Adrenal gland (tissue), 12 donors: ENCODE measurements around the gene PRSS1. TPM values are rescaled to one million over a fixed set of nuclear protein-coding genes. Genes with fewer than 3 reads are reported as not detected.

Experiments
- DNase-seq, 7 donors: peaks; one replicate each; pipeline ENCODE4 v3.0.0-alpha.2; 2019 to 2020
- H3K27ac ChIP-seq, 5 donors: fragments of 200-600 bp; sonication (generic) in 4 of 5; 1 replicate in 3 of 5; 2 replicates in 2 of 5; pipeline versions ENCODE4 v1.5.1 to v1.8.0; 2016 to 2020; ENCODE audit warnings: mild to moderate bottlenecking in 1 of 5
- H3K27me3 ChIP-seq: fragments of 200-600 bp; 2 replicates; pipeline ENCODE4 v1.8.0; 2021
- H3K36me3 ChIP-seq, 2 donors: fragments of 200-600 bp; replicated peaks in 1 of 2; 1 replicate in 1 of 2; 2 replicates in 1 of 2; pipeline versions ENCODE4 v1.5.1 to v1.8.0; 2018 to 2022
- H3K4me1 ChIP-seq, 2 donors: fragments of 200-600 bp; replicated peaks in 1 of 2; 1 replicate in 1 of 2; 2 replicates in 1 of 2; pipeline versions ENCODE4 v1.5.1 to v1.8.0; 2018 to 2021
- H3K4me3 ChIP-seq, 4 donors: fragments of 200-600 bp; sonication (generic) in 3 of 4; one replicate each; pipeline ENCODE4 v1.5.1; 2016 to 2018
- H3K9me3 ChIP-seq, 3 donors: fragments of 200-600 bp; sonication (generic) in 1 of 3; replicated peaks in 1 of 3; 1 replicate in 2 of 3; 2 replicates in 1 of 3; pipeline versions ENCODE4 v1.5.1 to v1.8.0; 2016 to 2021
- CTCF ChIP-seq, 6 experiments: fragments of 450-650 bp in 4 of 6; fragments of 200-600 bp in 2 of 6; sonication (generic) in 1 of 6; IDR thresholded peaks; 1 replicate in 5 of 6; 2 replicates in 1 of 6; pipeline versions ENCODE4 v1.5.1 to v1.8.0; 2016 to 2021; ENCODE audit warnings: antibody characterized with exemption in 6 of 6, mild to moderate bottlenecking in 2 of 6, moderate library complexity in 1 of 6
- POLR2A ChIP-seq, 2 donors: fragments of 450-650 bp; IDR thresholded peaks; one replicate each; pipeline ENCODE4 v1.6.1; 2017; ENCODE audit warnings: antibody characterized with exemption in 2 of 2, mild to moderate bottlenecking in 2 of 2, moderate library complexity in 1 of 2
- WGBS, 4 donors: extraction: QIAGEN DNeasy Blood & Tissue Kit in 2 of 4; methylation state at CpG; one replicate each; pipeline versions ENCODE4 v1.1.5 to v1.1.7; 2013 to 2017; 5-methylcytosine and 5-hydroxymethylcytosine counted together
- intact Hi-C, 2 donors: fragments of 100-400 bp; cut with DNase I; formaldehyde crosslinking; loops; one replicate each; pipeline versions ENCODE4 v1.14.1 to v1.15.0; 2022 to 2023
- polyA plus RNA-seq, 3 donors: library from polyadenylated mRNA; stranded (reverse); fragments of 200-250 nt in 2 of 3; fragments of 350-450 nt in 1 of 3; fragmentation: Illumina TruSeq in 1 of 3; extraction: RNeasy Lipid Tissue Mini Kit (QIAGEN cat#74804) in 1 of 3; gene quantifications; one replicate each; pipeline ENCODE4 v1.2.3, GENCODE V29; 2013 to 2014
- total RNA-seq, 9 donors: library from RNA; depleted of rRNA in 4 of 9; stranded (reverse); fragments of >200 nt in 4 of 9; fragments of 120-200 nt in 1 of 9; fragmentation: NEBNext Ultra II Directional in 1 of 9; extraction: Animal tissue kit (Norgen Biotek cat#: 25700) in 1 of 9; gene quantifications; one replicate each; pipeline versions ENCODE4 v1.1.0 to v1.2.4, GENCODE V29; 2013 to 2023
- donor health status: healthy with polysubstance abuse.
- donor health status: Bipolar disorder and iron deficiency.
- donor health status: DM: yes; HTN: yes; CAD: no.
- donor health status: DM: no; HTN: no; CAD: no.
- donor health status: DM: no; HTN: no; CAD: no.
- donor health status: DM: yes; HTN: yes; CAD: no.

The PRSS1 gene
- total and polyA plus RNA-seq, 12 donors, result 3.2 to 15.4 (median 3.3) TPM; not detected in 7

GRCh38 chr7:142720986-142721385 lies 28.3 kb upstream of the PRSS1 start:
- H3K36me3 ChIP-seq, result no peaks in the 10 kb centered on the region
- H3K4me1 ChIP-seq, result peaks cover 0 to 5% of the 10 kb centered on the region in 2 donors
- no peak overlapping the region for H3K27ac ChIP-seq
- no peak for TF ChIP-seq CTCF (IDR thresholded peaks at IDR 0.05)
- TF ChIP-seq POLR2A (IDR thresholded peaks at IDR 0.05), result no peak
- no peaks in the 10 kb centered on the region for H3K9me3 ChIP-seq
- H3K27me3 ChIP-seq, result no peaks in the 10 kb centered on the region
- intact Hi-C loops, result no loop called here
- H3K4me3 ChIP-seq, result no peak overlapping the region
- DNase-seq, result no peak
- WGBS, 4 donors, result 65 to 91% (median 72%) methylated on average over 10 of the region's 10 CpGs

DNA sequence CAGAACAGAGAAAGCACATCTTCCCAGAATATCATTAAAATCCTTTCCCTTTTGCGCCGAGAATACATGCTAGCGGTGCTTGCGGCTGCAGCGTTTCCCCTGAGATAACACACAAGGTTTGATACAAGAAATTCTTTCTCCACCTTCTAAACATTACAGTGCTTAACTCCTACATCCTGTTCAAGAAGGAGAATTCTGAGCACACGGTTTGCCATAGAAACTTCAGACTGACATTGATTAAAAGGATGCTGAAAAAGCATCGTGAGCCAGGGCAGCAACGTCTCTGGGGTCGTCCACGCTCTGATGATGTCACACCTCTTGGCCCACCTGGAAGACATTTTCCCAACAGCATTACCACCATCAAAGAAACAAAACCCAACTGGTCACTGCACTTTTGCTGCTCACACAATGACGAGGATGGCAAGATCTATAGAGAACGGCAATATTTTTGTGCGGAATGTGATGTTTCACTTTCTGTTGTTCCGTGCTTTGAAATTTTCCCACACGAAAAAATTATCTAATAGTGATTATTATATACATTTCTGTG lies 27.0 kb upstream of the PRSS1 start:
- no peak for DNase-seq
- no peaks in the 10 kb centered on the region for H3K9me3 ChIP-seq
- no peak overlapping the region for H3K4me3 ChIP-seq
- peaks cover 0 to 5% of the 10 kb centered on the region in 2 donors for H3K4me1 ChIP-seq
- intact Hi-C loops, result no loop called here
- no peaks in the 10 kb centered on the region for H3K36me3 ChIP-seq
- H3K27ac ChIP-seq, result no peak overlapping the region
- no peaks in the 10 kb centered on the region for H3K27me3 ChIP-seq
- WGBS, 4 donors, result 59 to 74% (median 68%) methylated on average over 15 of the region's 15 CpGs
- no peak for TF ChIP-seq CTCF (IDR thresholded peaks at IDR 0.05)
- TF ChIP-seq POLR2A (IDR thresholded peaks at IDR 0.05), result no peak

- no peaks in the 10 kb centered on the region for H3K36me3 ChIP-seq
- no peak overlapping the region for H3K27ac ChIP-seq
- intact Hi-C loops, result no loop called here
- 84 to 92% (median 89%) methylated on average over 8 of the region's 8 CpGs for WGBS, 4 donors
- no peaks in the 10 kb centered on the region for H3K4me1 ChIP-seq
- H3K27me3 ChIP-seq, result no peaks in the 10 kb centered on the region
- H3K9me3 ChIP-seq, result no peaks in the 10 kb centered on the region
- no peak overlapping the region for H3K4me3 ChIP-seq
- TF ChIP-seq CTCF (IDR thresholded peaks at IDR 0.05) (no peak), POLR2A (IDR thresholded peaks at IDR 0.05) (no peak)
- DNase-seq, result no peak
Measured at GRCh38 chr7:142733271-142733670, 16.0 kb upstream of the PRSS1 start.

GRCh38 chr7:142739923-142740492 lies 9.3 kb upstream of the PRSS1 start:
- Histone ChIP-seq H3K27me3 (no peaks in the 10 kb centered on the region), H3K4me3 (no peak overlapping the region), H3K27ac (no peak overlapping the region), H3K36me3 (no peaks in the 10 kb centered on the region), H3K4me1 (peaks cover 0 to 7% of the 10 kb centered on the region in 2 donors), H3K9me3 (no peaks in the 10 kb centered on the region)
- WGBS, 4 donors, result 51 to 72% (median 64%) methylated on average over 2 of the region's 2 CpGs
- intact Hi-C loops, result no loop called here
- no peak for DNase-seq
- TF ChIP-seq POLR2A (IDR thresholded peaks at IDR 0.05) (no peak), CTCF (IDR thresholded peaks at IDR 0.05) (no peak)
